Endodermal cell (in vitro differentiated cells): ENCODE results near the gene TNFAIP3. TPM values are rescaled to one million over a fixed set of nuclear protein-coding genes. Genes with fewer than 3 reads are reported as not detected.

Experiments
- DNase-seq: peaks from one replicate; pipeline ENCODE4 v3.0.0-alpha.2; 2017
- H3K27ac ChIP-seq: 2 replicates; pipeline ENCODE4 v1.5.1; 2013; ENCODE audit warnings: mild to moderate bottlenecking, low read depth, low read length, moderate library complexity
- H3K27me3 ChIP-seq: 2 replicates; pipeline ENCODE4 v1.6.1; 2013; ENCODE audit warnings: mild to moderate bottlenecking, low read length, moderate library complexity; ENCODE audit not compliant: insufficient read depth, control insufficient read depth, poor library complexity, severe bottlenecking
- H3K36me3 ChIP-seq: 2 replicates; pipeline ENCODE4 v1.7.0; 2013; ENCODE audit warnings: mild to moderate bottlenecking, low read length, moderate library complexity; ENCODE audit not compliant: control insufficient read depth, insufficient read depth
- H3K4me1 ChIP-seq: one replicate; pipeline ENCODE4 v1.7.0; 2013; ENCODE audit warnings: low read length; ENCODE audit not compliant: control insufficient read depth, insufficient read depth
- H3K4me3 ChIP-seq: 2 replicates; pipeline ENCODE4 v1.5.1; 2013; ENCODE audit warnings: mild to moderate bottlenecking, low read length, moderate library complexity
- H3K9ac ChIP-seq: 2 replicates; pipeline ENCODE4 v1.6.1; 2013; ENCODE audit warnings: mild to moderate bottlenecking, low read length, moderate library complexity; ENCODE audit not compliant: poor library complexity, severe bottlenecking; ENCODE audit errors: extremely low read depth
- H3K9me3 ChIP-seq: 2 replicates; pipeline ENCODE4 v1.6.1; 2013; ENCODE audit warnings: mild to moderate bottlenecking, low read length, moderate library complexity; ENCODE audit not compliant: control insufficient read depth
- H3K27ac Mint-ChIP-seq: 2 replicates; pipeline ENCODE4 v1.8.0; 2020; ENCODE audit warnings: mixed read lengths
- H3K27me3 Mint-ChIP-seq: 2 replicates; pipeline ENCODE4 v1.8.0; 2021; ENCODE audit warnings: mild to moderate bottlenecking, mixed read lengths; ENCODE audit not compliant: insufficient read depth
- H3K36me3 Mint-ChIP-seq: 2 replicates; pipeline ENCODE4 v1.8.0; 2020; ENCODE audit warnings: low read depth, mixed read lengths
- H3K4me1 Mint-ChIP-seq: 2 replicates; pipeline ENCODE4 v1.8.0; 2020; ENCODE audit warnings: mixed read lengths
- H3K4me3 Mint-ChIP-seq: 2 replicates; pipeline ENCODE4 v1.8.0; 2020; ENCODE audit warnings: mild to moderate bottlenecking, moderate library complexity, mixed read lengths
- H3K9me3 Mint-ChIP-seq: 2 replicates; pipeline ENCODE4 v1.8.0; 2020; ENCODE audit warnings: mild to moderate bottlenecking, mixed read lengths
- WGBS, 2 experiments: methylation state at CpG; one replicate each; pipeline versions ENCODE4 v1.1.5 to v1.1.7; 2013; ENCODE audit warnings: missing lambda C conversion rate in 2 of 2, mixed read lengths in 1 of 2; ENCODE audit not compliant: insufficient coverage in 1 of 2, insufficient read length in 1 of 2; 5-methylcytosine and 5-hydroxymethylcytosine counted together
- total RNA-seq, 2 donors: library from RNA; stranded (reverse); fragmentation: NEBNext Ultra II Directional in 1 of 2; extraction: Animal tissue kit (Norgen Biotek cat#: 25700) in 1 of 2; gene quantifications; 2 replicates in 1 of 2; 3 replicates in 1 of 2; pipeline ENCODE4 v1.2.1, GENCODE V29; 2021
- TF ChIP-seq, protein P1 (sequence below): fragments of 200-600 bp; sonication (generic); conservative IDR thresholded peaks from 2 replicates; pipeline ENCODE4 v1.5.0; 2021; ENCODE audit warnings: antibody characterized with exemption, mild to moderate bottlenecking

The TNFAIP3 gene
- total RNA-seq, 2 donors from 2014 or later: 4.4 to 12.3 TPM

DNA sequence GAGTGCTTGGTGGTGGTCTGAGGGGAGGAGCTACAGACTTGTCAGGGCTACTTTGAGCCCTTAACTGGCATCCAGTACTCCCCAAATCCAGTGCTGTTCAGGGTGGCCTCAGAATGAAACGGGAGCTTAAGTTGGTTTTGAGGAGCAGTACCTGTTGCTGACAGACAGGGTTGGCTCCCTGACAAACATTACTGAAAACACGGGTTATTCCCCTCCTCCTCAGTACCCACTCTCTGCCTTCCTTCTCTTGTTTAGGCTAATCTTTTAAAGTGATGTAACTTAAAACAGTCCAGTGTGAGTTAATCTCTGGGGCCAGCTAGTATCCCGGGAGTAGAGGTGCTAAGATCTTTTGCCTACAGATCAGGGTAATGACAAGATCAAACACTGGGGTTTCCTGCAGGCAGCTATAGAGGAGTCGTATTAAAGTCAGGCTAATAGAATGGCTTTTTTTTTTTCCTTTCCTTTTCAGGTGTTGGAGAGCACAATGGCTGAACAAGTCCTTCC lies 3.7 kb downstream of the TNFAIP3 start:
- 48 to 55% methylated on average over 4 of the region's 4 CpGs for WGBS, 2 experiments
- no peak overlapping the region for H3K27ac Mint-ChIP-seq
- Histone ChIP-seq H3K9ac (no peak overlapping the region), H3K9me3 (no peaks in the 10 kb centered on the region), H3K27me3 (peaks cover 18% of the 10 kb centered on the region), H3K27ac (no peak overlapping the region), H3K4me1 (peaks cover 5% of the 10 kb centered on the region), H3K36me3 (peaks cover 9% of the 10 kb centered on the region), H3K4me3 (peak overlapping the region; percentile 42)
- TF ChIP-seq, protein P1, sequence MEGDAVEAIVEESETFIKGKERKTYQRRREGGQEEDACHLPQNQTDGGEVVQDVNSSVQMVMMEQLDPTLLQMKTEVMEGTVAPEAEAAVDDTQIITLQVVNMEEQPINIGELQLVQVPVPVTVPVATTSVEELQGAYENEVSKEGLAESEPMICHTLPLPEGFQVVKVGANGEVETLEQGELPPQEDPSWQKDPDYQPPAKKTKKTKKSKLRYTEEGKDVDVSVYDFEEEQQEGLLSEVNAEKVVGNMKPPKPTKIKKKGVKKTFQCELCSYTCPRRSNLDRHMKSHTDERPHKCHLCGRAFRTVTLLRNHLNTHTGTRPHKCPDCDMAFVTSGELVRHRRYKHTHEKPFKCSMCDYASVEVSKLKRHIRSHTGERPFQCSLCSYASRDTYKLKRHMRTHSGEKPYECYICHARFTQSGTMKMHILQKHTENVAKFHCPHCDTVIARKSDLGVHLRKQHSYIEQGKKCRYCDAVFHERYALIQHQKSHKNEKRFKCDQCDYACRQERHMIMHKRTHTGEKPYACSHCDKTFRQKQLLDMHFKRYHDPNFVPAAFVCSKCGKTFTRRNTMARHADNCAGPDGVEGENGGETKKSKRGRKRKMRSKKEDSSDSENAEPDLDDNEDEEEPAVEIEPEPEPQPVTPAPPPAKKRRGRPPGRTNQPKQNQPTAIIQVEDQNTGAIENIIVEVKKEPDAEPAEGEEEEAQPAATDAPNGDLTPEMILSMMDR: peak; percentile 38
- H3K27me3 Mint-ChIP-seq: peaks cover 28% of the 10 kb centered on the region
- H3K36me3 Mint-ChIP-seq: peaks cover 10% of the 10 kb centered on the region
- no peaks in the 10 kb centered on the region for H3K9me3 Mint-ChIP-seq
- H3K4me3 Mint-ChIP-seq: peak overlapping the region; percentile 5
- H3K4me1 Mint-ChIP-seq: peaks cover 55% of the 10 kb centered on the region
- no peak for DNase-seq

DNA sequence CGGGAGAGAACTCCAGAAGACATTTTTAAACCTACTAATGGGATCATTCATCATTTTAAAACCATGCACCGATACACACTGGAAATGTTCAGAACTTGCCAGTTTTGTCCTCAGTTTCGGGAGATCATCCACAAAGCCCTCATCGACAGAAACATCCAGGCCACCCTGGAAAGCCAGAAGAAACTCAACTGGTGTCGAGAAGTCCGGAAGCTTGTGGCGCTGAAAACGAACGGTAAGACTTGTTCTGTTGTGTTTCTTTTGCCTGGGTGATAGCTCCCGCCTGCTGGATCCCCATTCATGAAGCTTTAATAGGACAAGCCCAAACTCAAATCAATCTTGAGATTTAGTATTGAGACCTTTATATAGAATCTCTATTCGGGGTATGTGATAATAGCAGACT lies 4.2 kb downstream of the TNFAIP3 start:
- H3K4me1 ChIP-seq: peaks cover 5% of the 10 kb centered on the region
- Mint-ChIP-seq H3K4me1 (peaks cover 51% of the 10 kb centered on the region), H3K4me3 (no peak overlapping the region), H3K36me3 (peaks cover 12% of the 10 kb centered on the region), H3K9me3 (no peaks in the 10 kb centered on the region), H3K27me3 (peaks cover 28% of the 10 kb centered on the region), H3K27ac (no peak overlapping the region)
- peak overlapping the region; percentile 19 for H3K4me3 ChIP-seq
- H3K9me3 ChIP-seq: no peaks in the 10 kb centered on the region
- no peak overlapping the region for H3K9ac ChIP-seq
- 92 to 94% methylated on average over 7 to 11 of the region's 11 CpGs for WGBS, 2 experiments
- DNase-seq: no peak
- peaks cover 18% of the 10 kb centered on the region for H3K27me3 ChIP-seq
- H3K27ac ChIP-seq: no peak overlapping the region
- TF ChIP-seq, protein P1: no peak
- peaks cover 12% of the 10 kb centered on the region for H3K36me3 ChIP-seq

DNA sequence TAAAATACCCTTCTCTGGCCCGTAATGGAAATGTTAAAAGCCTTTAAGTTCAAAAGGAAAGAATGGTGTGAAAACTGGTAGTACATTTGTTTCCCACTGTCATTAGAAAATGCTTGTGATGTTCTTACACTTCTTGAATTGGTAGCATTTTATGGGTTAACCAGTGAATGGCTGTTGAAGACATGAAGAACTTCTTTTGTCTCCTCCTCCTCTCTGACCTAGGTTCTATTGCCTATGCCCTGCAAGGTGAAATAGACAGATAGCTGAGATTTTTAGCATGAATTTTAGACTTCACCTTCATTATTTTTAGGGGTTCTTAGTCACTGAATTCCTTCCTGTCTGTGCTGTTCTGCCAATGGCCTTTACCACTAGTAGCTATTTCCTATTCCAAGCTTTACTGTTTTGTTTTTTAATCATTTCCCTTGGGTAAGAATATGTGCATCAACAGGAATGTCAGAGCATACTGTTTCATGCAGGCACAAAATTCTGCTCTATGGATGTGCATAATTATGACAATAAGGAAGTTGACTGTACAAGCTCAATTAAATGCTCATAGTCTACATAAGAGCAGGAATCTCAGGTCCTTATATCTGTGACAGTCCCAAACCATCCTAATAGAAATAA lies 4.9 kb downstream of the TNFAIP3 start:
- no peak overlapping the region for H3K4me3 Mint-ChIP-seq
- no peak overlapping the region for H3K9ac ChIP-seq
- peaks cover 5% of the 10 kb centered on the region for H3K4me1 ChIP-seq
- peaks cover 49% of the 10 kb centered on the region for H3K4me1 Mint-ChIP-seq
- TF ChIP-seq, protein P1: no peak
- H3K36me3 Mint-ChIP-seq: peaks cover 13% of the 10 kb centered on the region
- H3K9me3 ChIP-seq: no peaks in the 10 kb centered on the region
- H3K27me3 Mint-ChIP-seq: peaks cover 28% of the 10 kb centered on the region
- no peak overlapping the region for H3K27ac Mint-ChIP-seq
- peaks cover 19% of the 10 kb centered on the region for H3K36me3 ChIP-seq
- H3K4me3 ChIP-seq: peak overlapping the region; percentile 19
- no peak overlapping the region for H3K27ac ChIP-seq
- H3K27me3 ChIP-seq: peaks cover 18% of the 10 kb centered on the region
- DNase-seq: no peak
- WGBS, 2 experiments: 90% methylated on average over 1 of the region's 1 CpG; no CpG with 5 or more reads in 1 of the 2 experiments
- no peaks in the 10 kb centered on the region for H3K9me3 Mint-ChIP-seq
